ENCODE measurements around the gene CAMK2B.

DNA sequence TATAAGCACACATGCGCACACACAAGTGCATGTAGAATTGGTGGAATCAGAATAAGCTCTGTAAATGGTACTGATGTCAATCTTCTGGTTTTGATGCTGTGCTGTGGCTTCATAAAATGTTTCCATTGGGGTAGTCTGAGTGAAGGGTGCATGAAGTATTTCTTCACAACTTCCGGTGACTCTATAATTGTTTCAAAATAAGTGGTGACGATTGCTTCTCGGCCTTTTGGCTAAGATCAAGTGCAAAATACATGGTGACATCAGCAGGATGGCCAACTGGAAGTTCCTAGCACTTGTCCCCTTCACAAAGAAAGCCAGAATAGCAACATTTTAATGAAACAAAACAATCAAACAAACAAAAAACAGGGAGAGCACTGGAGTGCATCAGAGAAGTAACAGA is 41.6 kb upstream of the CAMK2B start:
- TF ChIP-seq GATA2 (IDR thresholded peaks at IDR 0.05; ENCODE audit: low read depth, low read length), result no peak
- TF ChIP-seq GATA3 (IDR thresholded peaks at IDR 0.05; ENCODE audit: low read depth, low read length), result no peak
